SJSA1 (cell line): ENCODE data around the gene MCF2. TPM values are rescaled to one million over a fixed set of nuclear protein-coding genes. Genes with fewer than 3 reads are reported as not detected.

Experiments
- DNase-seq, 2 experiments: peaks; one replicate each; pipeline ENCODE4 v3.0.0-alpha.2; 2015 to 2020; ENCODE audit warnings: low spot score in 2 of 2, low read depth in 1 of 2
- H3K27ac ChIP-seq: fragments of 250-450 bp; sonication (Bioruptor Pico); 2 replicates; pipeline ENCODE4 v1.5.1; 2020; ENCODE audit warnings: mild to moderate bottlenecking, moderate library complexity
- H3K27me3 ChIP-seq: fragments of 250-450 bp; sonication (Bioruptor Pico); replicated peaks from 2 replicates; pipeline ENCODE4 v1.5.1; 2020; ENCODE audit warnings: mild to moderate bottlenecking, moderate library complexity
- H3K36me3 ChIP-seq: fragments of 250-450 bp; sonication (Bioruptor Pico); 2 replicates; pipeline ENCODE4 v1.5.1; 2020; ENCODE audit warnings: mild to moderate bottlenecking
- H3K4me1 ChIP-seq: fragments of 250-450 bp; sonication (Bioruptor Pico); replicated peaks from 2 replicates; pipeline ENCODE4 v1.6.1; 2021; ENCODE audit warnings: mild to moderate bottlenecking
- H3K4me3 ChIP-seq: fragments of 250-450 bp; sonication (Bioruptor Pico); 2 replicates; pipeline ENCODE4 v1.5.1; 2020; ENCODE audit warnings: mild to moderate bottlenecking
- H3K9me3 ChIP-seq: fragments of 250-450 bp; sonication (Bioruptor Pico); replicated peaks from 2 replicates; pipeline ENCODE4 v1.5.1; 2020; ENCODE audit warnings: mild to moderate bottlenecking
- total RNA-seq: library from RNA; depleted of rRNA; stranded (reverse); fragments of >200 nt; shearing (Covaris generic); gene quantifications from 2 replicates; pipeline ENCODE4 v1.2.3, GENCODE V29; 2014; rRNA removed

MCF2 gene
- total RNA-seq, 1 experiment from 2014 or later = 0.21 TPM

- no peaks in the 10 kb centered on the region for H3K9me3 ChIP-seq
- no peaks in the 10 kb centered on the region for H3K36me3 ChIP-seq
- no peak overlapping the region for H3K4me3 ChIP-seq
- H3K27ac ChIP-seq = no peak overlapping the region
- DNase-seq = peak in 1 of 2 experiments; percentile 26
- no peaks in the 10 kb centered on the region for H3K4me1 ChIP-seq
- no peaks in the 10 kb centered on the region for H3K27me3 ChIP-seq
These were observed 148.5 kb downstream of the MCF2 start for GRCh38 chrX:139559383-139560042.

GRCh38 chrX:139554991-139555675 is 152.8 kb downstream of the MCF2 start:
- DNase-seq = no peak
- H3K36me3 ChIP-seq = no peaks in the 10 kb centered on the region
- H3K27me3 ChIP-seq = no peaks in the 10 kb centered on the region
- H3K27ac ChIP-seq = no peak overlapping the region
- H3K9me3 ChIP-seq = no peaks in the 10 kb centered on the region
- H3K4me1 ChIP-seq = no peaks in the 10 kb centered on the region
- no peak overlapping the region for H3K4me3 ChIP-seq

- H3K4me3 ChIP-seq = no peak overlapping the region
- no peaks in the 10 kb centered on the region for H3K27me3 ChIP-seq
- no peak for DNase-seq
These were observed 153.6 kb downstream of the MCF2 start for GRCh38 chrX:139554376-139554775.

GRCh38 chrX:139544591-139544990 is 163.4 kb downstream of the MCF2 start:
- no peak for DNase-seq
- no peaks in the 10 kb centered on the region for H3K27me3 ChIP-seq
- H3K36me3 ChIP-seq = no peaks in the 10 kb centered on the region

More at GRCh38 chrX:139554376-139554775, 153.6 kb downstream of the MCF2 start:
- Histone ChIP-seq H3K36me3 (no peaks in the 10 kb centered on the region), H3K4me1 (no peaks in the 10 kb centered on the region), H3K27ac (no peak overlapping the region), H3K9me3 (no peaks in the 10 kb centered on the region)

GRCh38 chrX:139543920-139544319 is 164.0 kb downstream of the MCF2 start:
- Histone ChIP-seq H3K36me3 (no peaks in the 10 kb centered on the region), H3K4me3 (no peak overlapping the region), H3K27ac (no peak overlapping the region), H3K27me3 (no peaks in the 10 kb centered on the region), H3K9me3 (no peaks in the 10 kb centered on the region), H3K4me1 (no peaks in the 10 kb centered on the region)
- DNase-seq = no peak

More at GRCh38 chrX:139544591-139544990, 163.4 kb downstream of the MCF2 start:
- no peak overlapping the region for H3K4me3 ChIP-seq
- no peaks in the 10 kb centered on the region for H3K4me1 ChIP-seq
- H3K27ac ChIP-seq = no peak overlapping the region
- no peaks in the 10 kb centered on the region for H3K9me3 ChIP-seq

GRCh38 chrX:139542652-139543051 is 165.3 kb downstream of the MCF2 start:
- DNase-seq = no peak
- Histone ChIP-seq H3K9me3 (no peaks in the 10 kb centered on the region), H3K27me3 (no peaks in the 10 kb centered on the region), H3K4me3 (no peak overlapping the region), H3K4me1 (no peaks in the 10 kb centered on the region), H3K36me3 (no peaks in the 10 kb centered on the region), H3K27ac (no peak overlapping the region)

- no peak overlapping the region for H3K27ac ChIP-seq
- H3K36me3 ChIP-seq = no peaks in the 10 kb centered on the region
- H3K9me3 ChIP-seq = no peaks in the 10 kb centered on the region
- DNase-seq = no peak
- H3K4me1 ChIP-seq = no peaks in the 10 kb centered on the region
- no peaks in the 10 kb centered on the region for H3K27me3 ChIP-seq
- H3K4me3 ChIP-seq = no peak overlapping the region
These were observed 168.8 kb downstream of the MCF2 start for GRCh38 chrX:139538907-139539790.

- H3K4me3 ChIP-seq = no peak overlapping the region
- no peak for DNase-seq
- H3K4me1 ChIP-seq = no peaks in the 10 kb centered on the region
- no peaks in the 10 kb centered on the region for H3K27me3 ChIP-seq
- no peaks in the 10 kb centered on the region for H3K9me3 ChIP-seq
- H3K27ac ChIP-seq = no peak overlapping the region
- H3K36me3 ChIP-seq = no peaks in the 10 kb centered on the region
These were observed 174.5 kb downstream of the MCF2 start for GRCh38 chrX:139533444-139533843.

GRCh38 chrX:139532834-139533233 is 175.1 kb downstream of the MCF2 start:
- no peaks in the 10 kb centered on the region for H3K9me3 ChIP-seq
- H3K4me1 ChIP-seq = no peaks in the 10 kb centered on the region
- H3K27ac ChIP-seq = no peak overlapping the region
- no peaks in the 10 kb centered on the region for H3K27me3 ChIP-seq
- no peak for DNase-seq
- H3K4me3 ChIP-seq = no peak overlapping the region
- H3K36me3 ChIP-seq = no peaks in the 10 kb centered on the region

Other genes with a start within 250 kb of the MCF2 start
- gene F9, start 177.4 kb downstream of the MCF2 start, total RNA-seq = not detected in 2 replicates
- gene ATP11C, start 224.9 kb upstream of the MCF2 start, total RNA-seq = 34.7 and 49.6 TPM in 2 replicates